Astrocyte (in vitro differentiated cells and primary cell): ENCODE measurements around the gene CHST13. TPM values are rescaled to one million over a fixed set of nuclear protein-coding genes. Genes with fewer than 3 reads are reported as not detected.

ENCODE experiments used
- DNase-seq: peaks from one replicate; pipeline ENCODE4 v3.0.0-alpha.2; 2010; ENCODE audit warnings: low read depth
- FAIRE-seq: peaks from 2 replicates; lab custom pipeline; 2011; peaks lifted over from hg19 to GRCh38; lab: Jason Lieb, UNC
- H2AFZ ChIP-seq: 2 replicates; pipeline ENCODE4 v1.6.0; 2012; ENCODE audit warnings: low read depth, low read length, inconsistent platforms
- H3K27ac ChIP-seq: 2 replicates; pipeline ENCODE4 v1.5.1; 2011; ENCODE audit warnings: low read depth, low read length, inconsistent platforms
- H3K27me3 ChIP-seq: 2 replicates; pipeline ENCODE4 v1.6.0; 2011; ENCODE audit warnings: low read length, inconsistent platforms; ENCODE audit not compliant: insufficient read depth
- H3K36me3 ChIP-seq: 2 replicates; pipeline ENCODE4 v1.5.1; 2011; ENCODE audit warnings: low read length, inconsistent platforms; ENCODE audit not compliant: insufficient read depth
- H3K4me1 ChIP-seq: 2 replicates; pipeline ENCODE4 v1.5.1; 2011; ENCODE audit warnings: low read length, inconsistent platforms; ENCODE audit not compliant: insufficient read depth
- H3K4me2 ChIP-seq: 2 replicates; pipeline ENCODE4 v1.6.0; 2012; ENCODE audit warnings: low read length, inconsistent platforms
- H3K4me3 ChIP-seq: 2 replicates; pipeline ENCODE4 v1.5.1; 2011; ENCODE audit warnings: low read depth, mild to moderate bottlenecking, low read length, inconsistent platforms; ENCODE audit not compliant: insufficient read depth
- H3K79me2 ChIP-seq: 2 replicates; pipeline ENCODE4 v1.6.0; 2012; ENCODE audit warnings: mild to moderate bottlenecking, low read length, inconsistent platforms; ENCODE audit not compliant: insufficient read depth
- H3K9ac ChIP-seq: 2 replicates; pipeline ENCODE4 v1.6.0; 2012; ENCODE audit warnings: mild to moderate bottlenecking, low read length, inconsistent platforms
- H3K9me3 ChIP-seq: 2 replicates; pipeline ENCODE4 v1.5.1; 2012; ENCODE audit warnings: low read depth, mild to moderate bottlenecking, low read length, inconsistent platforms; ENCODE audit not compliant: insufficient read depth
- H4K20me1 ChIP-seq: 2 replicates; pipeline ENCODE4 v1.6.0; 2012; ENCODE audit warnings: low read length, inconsistent platforms; ENCODE audit not compliant: insufficient read depth
- H3K27ac Mint-ChIP-seq: one replicate; pipeline ENCODE4 v1.8.0; 2021; ENCODE audit warnings: mild to moderate bottlenecking, mixed read lengths; ENCODE audit not compliant: unreplicated experiment
- H3K27me3 Mint-ChIP-seq: one replicate; pipeline ENCODE4 v1.8.0; 2021; ENCODE audit warnings: low read depth, mixed read lengths; ENCODE audit not compliant: unreplicated experiment
- H3K36me3 Mint-ChIP-seq: one replicate; pipeline ENCODE4 v1.8.0; 2021; ENCODE audit warnings: low read depth, mixed read lengths; ENCODE audit not compliant: unreplicated experiment
- H3K4me1 Mint-ChIP-seq: one replicate; pipeline ENCODE4 v1.8.0; 2021; ENCODE audit warnings: low read depth, mixed read lengths; ENCODE audit not compliant: unreplicated experiment
- H3K4me3 Mint-ChIP-seq: one replicate; pipeline ENCODE4 v1.8.0; 2021; ENCODE audit warnings: mild to moderate bottlenecking, moderate library complexity, mixed read lengths; ENCODE audit not compliant: unreplicated experiment
- H3K9me3 Mint-ChIP-seq: one replicate; pipeline ENCODE4 v1.8.0; 2021; ENCODE audit warnings: mild to moderate bottlenecking, mixed read lengths; ENCODE audit not compliant: unreplicated experiment
- CTCF ChIP-seq: IDR thresholded peaks from 2 replicates; pipeline ENCODE4 v1.5.1; 2011; ENCODE audit warnings: low read depth, mild to moderate bottlenecking, inconsistent platforms, low read length, moderate library complexity; ENCODE audit not compliant: insufficient read depth
- EZH2 ChIP-seq: IDR thresholded peaks from 2 replicates; pipeline ENCODE4 v1.6.1; 2012; ENCODE audit warnings: mild to moderate bottlenecking, low read length, inconsistent platforms; ENCODE audit not compliant: insufficient read depth
- total RNA-seq: library from RNA; stranded (reverse); gene quantifications from 2 replicates; pipeline ENCODE4 v1.2.1, GENCODE V29; 2021

CHST13 gene
- total RNA-seq, 1 donor from 2014 or later, result not detected

GRCh38 chr3:126491221-126492013 is 32.5 kb upstream of the CHST13 start:
- no peaks in the 10 kb centered on the region for H3K79me2 ChIP-seq
- H3K4me3 Mint-ChIP-seq, result no peak overlapping the region
- peaks cover 5% of the 10 kb centered on the region for H3K4me1 ChIP-seq
- no peak overlapping the region for H3K27ac Mint-ChIP-seq
- no peaks in the 10 kb centered on the region for H3K9me3 Mint-ChIP-seq
- TF ChIP-seq CTCF, result no peak
- no peak for TF ChIP-seq EZH2
- no peak for FAIRE-seq
- no peak overlapping the region for H3K9ac ChIP-seq
- DNase-seq, result no peak
- H3K4me3 ChIP-seq, result no peak overlapping the region
- H3K4me2 ChIP-seq, result no peak overlapping the region
- peaks cover 2% of the 10 kb centered on the region for H3K27me3 ChIP-seq
- no peaks in the 10 kb centered on the region for H3K36me3 ChIP-seq
- no peak overlapping the region for H3K27ac ChIP-seq
- no peak overlapping the region for H2AFZ ChIP-seq
- no peaks in the 10 kb centered on the region for H4K20me1 ChIP-seq
- H3K27me3 Mint-ChIP-seq, result peaks cover 19% of the 10 kb centered on the region
- H3K9me3 ChIP-seq, result no peaks in the 10 kb centered on the region
- peaks cover 6% of the 10 kb centered on the region for H3K4me1 Mint-ChIP-seq
- H3K36me3 Mint-ChIP-seq, result no peaks in the 10 kb centered on the region

DNA sequence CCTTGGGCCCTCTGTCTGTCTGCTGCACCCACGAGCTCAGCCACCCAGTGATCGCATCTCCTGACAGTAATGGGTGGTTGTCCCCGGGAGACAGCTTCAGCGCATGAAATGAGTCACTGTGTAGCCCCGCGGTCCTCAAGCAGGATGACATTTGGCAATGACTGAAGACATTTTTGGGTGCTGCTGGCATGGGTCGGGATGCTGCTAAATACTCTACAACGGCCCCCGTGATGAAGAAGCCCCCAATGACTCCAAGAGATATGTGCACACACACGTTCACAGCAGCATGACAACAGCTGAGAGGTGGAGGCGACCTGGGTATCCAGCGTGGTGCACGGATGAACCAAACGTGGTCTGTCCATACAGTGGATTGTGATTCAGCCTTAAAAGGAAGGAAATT is 30.9 kb upstream of the CHST13 start:
- FAIRE-seq, result no peak
- Histone ChIP-seq H3K4me2 (no peak overlapping the region), H3K36me3 (no peaks in the 10 kb centered on the region), H3K79me2 (no peaks in the 10 kb centered on the region), H3K9ac (no peak overlapping the region), H3K9me3 (no peaks in the 10 kb centered on the region), H3K4me3 (no peak overlapping the region), H3K27me3 (peaks cover 2% of the 10 kb centered on the region), H3K4me1 (no peaks in the 10 kb centered on the region), H2AFZ (no peak overlapping the region), H3K27ac (no peak overlapping the region), H4K20me1 (no peaks in the 10 kb centered on the region)
- Mint-ChIP-seq H3K4me3 (no peak overlapping the region), H3K4me1 (peaks cover 3% of the 10 kb centered on the region), H3K27ac (no peak overlapping the region), H3K36me3 (no peaks in the 10 kb centered on the region), H3K27me3 (peaks cover 18% of the 10 kb centered on the region), H3K9me3 (no peaks in the 10 kb centered on the region)
- TF ChIP-seq EZH2 (no peak), CTCF (no peak)
- no peak for DNase-seq

DNA sequence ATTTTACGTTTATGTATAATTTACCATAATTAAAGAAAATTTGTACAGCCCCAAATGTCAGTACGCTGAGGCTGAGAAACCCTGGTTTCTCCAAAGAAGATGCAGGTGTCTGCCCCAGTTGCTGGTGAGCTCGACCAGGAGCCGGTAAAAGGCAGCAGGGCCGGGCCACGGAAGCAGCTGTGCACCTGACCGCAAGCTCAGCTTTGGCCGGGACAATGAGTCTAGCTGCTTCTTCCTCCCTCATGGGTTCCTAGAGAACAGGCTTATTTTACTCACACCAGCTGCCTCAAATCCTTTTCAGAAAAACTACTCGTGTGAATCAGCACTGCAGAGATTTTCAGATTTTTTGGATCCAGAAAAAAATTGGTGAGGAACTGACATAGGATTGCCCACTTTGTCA is 30.2 kb upstream of the CHST13 start:
- Histone ChIP-seq H3K4me2 (no peak overlapping the region), H3K9ac (no peak overlapping the region), H4K20me1 (no peaks in the 10 kb centered on the region), H3K4me1 (no peaks in the 10 kb centered on the region), H3K27me3 (peaks cover 2% of the 10 kb centered on the region), H3K9me3 (no peaks in the 10 kb centered on the region), H3K27ac (no peak overlapping the region), H3K36me3 (no peaks in the 10 kb centered on the region), H3K79me2 (no peaks in the 10 kb centered on the region), H2AFZ (no peak overlapping the region), H3K4me3 (no peak overlapping the region)
- Mint-ChIP-seq H3K9me3 (no peaks in the 10 kb centered on the region), H3K36me3 (no peaks in the 10 kb centered on the region), H3K4me3 (no peak overlapping the region), H3K27ac (no peak overlapping the region), H3K27me3 (peaks cover 18% of the 10 kb centered on the region), H3K4me1 (peaks cover 3% of the 10 kb centered on the region)
- no peak for DNase-seq
- TF ChIP-seq CTCF (no peak), EZH2 (no peak)
- no peak for FAIRE-seq
